Measurements from ENCODE around the gene ABCA10. TPM values are rescaled to one million over a fixed set of nuclear protein-coding genes. Genes with fewer than 3 reads are reported as not detected.
"Not testable (repeated sequence)": the region's sequence is repeated elsewhere in the genome, so short reads cannot be mapped to it uniquely, and the experiment has no call there.

The ABCA10 gene, protein sequence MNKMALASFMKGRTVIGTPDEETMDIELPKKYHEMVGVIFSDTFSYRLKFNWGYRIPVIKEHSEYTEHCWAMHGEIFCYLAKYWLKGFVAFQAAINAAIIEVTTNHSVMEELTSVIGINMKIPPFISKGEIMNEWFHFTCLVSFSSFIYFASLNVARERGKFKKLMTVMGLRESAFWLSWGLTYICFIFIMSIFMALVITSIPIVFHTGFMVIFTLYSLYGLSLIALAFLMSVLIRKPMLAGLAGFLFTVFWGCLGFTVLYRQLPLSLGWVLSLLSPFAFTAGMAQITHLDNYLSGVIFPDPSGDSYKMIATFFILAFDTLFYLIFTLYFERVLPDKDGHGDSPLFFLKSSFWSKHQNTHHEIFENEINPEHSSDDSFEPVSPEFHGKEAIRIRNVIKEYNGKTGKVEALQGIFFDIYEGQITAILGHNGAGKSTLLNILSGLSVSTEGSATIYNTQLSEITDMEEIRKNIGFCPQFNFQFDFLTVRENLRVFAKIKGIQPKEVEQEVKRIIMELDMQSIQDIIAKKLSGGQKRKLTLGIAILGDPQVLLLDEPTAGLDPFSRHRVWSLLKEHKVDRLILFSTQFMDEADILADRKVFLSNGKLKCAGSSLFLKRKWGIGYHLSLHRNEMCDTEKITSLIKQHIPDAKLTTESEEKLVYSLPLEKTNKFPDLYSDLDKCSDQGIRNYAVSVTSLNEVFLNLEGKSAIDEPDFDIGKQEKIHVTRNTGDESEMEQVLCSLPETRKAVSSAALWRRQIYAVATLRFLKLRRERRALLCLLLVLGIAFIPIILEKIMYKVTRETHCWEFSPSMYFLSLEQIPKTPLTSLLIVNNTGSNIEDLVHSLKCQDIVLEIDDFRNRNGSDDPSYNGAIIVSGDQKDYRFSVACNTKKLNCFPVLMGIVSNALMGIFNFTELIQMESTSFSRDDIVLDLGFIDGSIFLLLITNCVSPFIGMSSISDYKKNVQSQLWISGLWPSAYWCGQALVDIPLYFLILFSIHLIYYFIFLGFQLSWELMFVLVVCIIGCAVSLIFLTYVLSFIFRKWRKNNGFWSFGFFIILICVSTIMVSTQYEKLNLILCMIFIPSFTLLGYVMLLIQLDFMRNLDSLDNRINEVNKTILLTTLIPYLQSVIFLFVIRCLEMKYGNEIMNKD (N-terminal part only)
- total RNA-seq: under 1 TPM in 2 of 3 donors, not detected in 1; 0.13 to 0.41 TPM

DNA sequence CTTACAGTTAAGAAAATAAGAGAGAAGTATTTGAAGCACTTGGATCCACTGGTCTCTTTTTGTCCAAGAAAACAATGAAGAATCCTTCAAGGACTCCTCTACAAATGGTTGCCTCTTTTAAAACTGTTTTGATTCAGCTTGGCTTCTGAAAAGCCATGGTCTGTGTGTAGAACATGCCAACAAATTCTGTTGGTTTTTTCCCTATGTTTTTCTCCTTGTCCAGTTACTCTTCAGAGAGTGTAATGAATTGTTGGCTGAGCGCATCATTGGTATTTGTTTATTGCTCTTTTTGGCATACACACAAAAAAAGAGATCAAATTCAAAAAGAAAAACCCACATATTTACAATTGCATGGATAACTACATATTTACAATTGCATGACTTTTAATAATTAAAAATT is at the start of gene ABCA10:
Gene ABCA10 (minus strand): TSS at position 249 of the 400 bp plus-strand sequence. CDS start 3,466 bp downstream, outside the sequence.
- Mint-ChIP-seq H3K27me3 (ENCODE audit: low read depth) (no peaks in the 10 kb centered on the region), H3K4me1 (ENCODE audit: low read depth) (peaks cover 5% of the 10 kb centered on the region)

DNA sequence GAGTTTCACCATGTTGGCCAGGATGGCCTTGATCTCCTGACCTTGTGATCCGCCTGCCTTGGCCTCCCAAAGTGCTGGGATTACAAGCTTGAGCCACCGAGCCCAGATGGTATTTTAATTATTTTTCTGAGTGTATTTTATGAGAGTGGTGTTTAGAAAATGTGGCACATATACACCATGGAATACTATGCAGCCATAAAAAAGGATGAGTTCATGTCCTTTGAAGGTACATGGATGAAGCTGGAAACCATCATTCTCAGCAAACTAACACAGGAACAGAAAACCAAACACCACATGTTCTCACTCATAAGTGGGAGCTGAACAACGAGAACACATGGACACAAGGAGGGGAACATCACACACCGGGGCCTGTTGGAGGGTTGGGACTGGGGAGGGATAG is 47.7 kb upstream of the ABCA10 start:
- not testable (repeated sequence) for H3K4me1 Mint-ChIP-seq (ENCODE audit: low read depth); DNase-seq; H3K27me3 Mint-ChIP-seq (ENCODE audit: low read depth); H3K4me3 Mint-ChIP-seq; H3K9me3 Mint-ChIP-seq; ATAC-seq
- peaks cover 15% of the 10 kb centered on the region for H3K36me3 Mint-ChIP-seq (ENCODE audit: insufficient read depth)

More for the DNA sequence above, at the start of gene ABCA10:
- Mint-ChIP-seq H3K4me3 (no peak within 1 kb of the TSS), H3K36me3 (ENCODE audit: insufficient read depth) (peaks cover 2% of the 10 kb centered on the region), H3K9me3 (peaks cover 30% of the 10 kb centered on the region)
- no peak for DNase-seq
- no peak for ATAC-seq

DNA sequence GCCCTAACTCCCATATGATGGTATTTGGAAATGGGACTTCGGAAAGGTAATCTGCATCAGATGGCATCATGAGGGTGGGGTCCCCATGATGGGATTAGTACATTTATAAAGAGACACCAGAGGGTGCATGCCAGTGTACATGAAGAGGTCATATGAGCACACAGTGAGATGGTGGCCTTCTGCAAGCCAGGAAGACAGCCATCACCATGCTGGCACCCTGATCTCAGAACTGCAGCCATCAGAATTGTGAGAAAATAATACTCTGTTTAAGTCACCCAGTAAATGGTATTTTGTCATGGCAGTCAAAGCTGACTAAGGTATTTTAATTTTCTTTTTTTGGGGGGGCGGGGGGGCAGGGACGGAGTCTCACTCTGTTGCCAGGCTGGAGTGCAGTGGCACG is 47.1 kb upstream of the ABCA10 start:
- Mint-ChIP-seq H3K27me3 (ENCODE audit: low read depth) (no peaks in the 10 kb centered on the region), H3K4me3 (no peak overlapping the region), H3K36me3 (ENCODE audit: insufficient read depth) (peaks cover 15% of the 10 kb centered on the region), H3K4me1 (ENCODE audit: low read depth) (no peaks in the 10 kb centered on the region), H3K9me3 (no peaks in the 10 kb centered on the region)
- no peak for DNase-seq
- ATAC-seq: no peak

DNA sequence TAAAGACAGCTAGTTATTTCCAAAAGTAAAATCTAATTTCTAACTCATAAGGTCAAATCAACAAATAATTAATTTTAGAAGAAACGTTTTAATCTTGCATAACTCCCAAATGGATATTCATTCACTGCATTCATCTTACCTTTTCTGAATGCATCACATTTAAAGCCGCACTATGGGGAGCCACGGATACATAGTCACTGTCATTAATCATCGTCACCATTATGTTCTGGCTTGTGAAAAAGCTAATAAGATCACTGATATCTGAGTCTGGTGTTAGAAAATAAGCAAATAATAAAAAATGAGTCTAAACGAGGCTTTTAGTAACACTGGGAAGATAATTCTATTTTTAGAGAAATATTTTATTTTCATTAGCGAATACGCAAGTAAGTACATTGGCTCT is 42.4 kb upstream of the ABCA10 start:
- no peak for DNase-seq
- peaks cover 9% of the 10 kb centered on the region for H3K36me3 Mint-ChIP-seq (ENCODE audit: insufficient read depth)
- ATAC-seq: no peak
- H3K4me3 Mint-ChIP-seq: no peak overlapping the region
- H3K9me3 Mint-ChIP-seq: peaks cover under 1% of the 10 kb centered on the region
- H3K27me3 Mint-ChIP-seq (ENCODE audit: low read depth): no peaks in the 10 kb centered on the region
- H3K4me1 Mint-ChIP-seq (ENCODE audit: low read depth): no peaks in the 10 kb centered on the region

DNA sequence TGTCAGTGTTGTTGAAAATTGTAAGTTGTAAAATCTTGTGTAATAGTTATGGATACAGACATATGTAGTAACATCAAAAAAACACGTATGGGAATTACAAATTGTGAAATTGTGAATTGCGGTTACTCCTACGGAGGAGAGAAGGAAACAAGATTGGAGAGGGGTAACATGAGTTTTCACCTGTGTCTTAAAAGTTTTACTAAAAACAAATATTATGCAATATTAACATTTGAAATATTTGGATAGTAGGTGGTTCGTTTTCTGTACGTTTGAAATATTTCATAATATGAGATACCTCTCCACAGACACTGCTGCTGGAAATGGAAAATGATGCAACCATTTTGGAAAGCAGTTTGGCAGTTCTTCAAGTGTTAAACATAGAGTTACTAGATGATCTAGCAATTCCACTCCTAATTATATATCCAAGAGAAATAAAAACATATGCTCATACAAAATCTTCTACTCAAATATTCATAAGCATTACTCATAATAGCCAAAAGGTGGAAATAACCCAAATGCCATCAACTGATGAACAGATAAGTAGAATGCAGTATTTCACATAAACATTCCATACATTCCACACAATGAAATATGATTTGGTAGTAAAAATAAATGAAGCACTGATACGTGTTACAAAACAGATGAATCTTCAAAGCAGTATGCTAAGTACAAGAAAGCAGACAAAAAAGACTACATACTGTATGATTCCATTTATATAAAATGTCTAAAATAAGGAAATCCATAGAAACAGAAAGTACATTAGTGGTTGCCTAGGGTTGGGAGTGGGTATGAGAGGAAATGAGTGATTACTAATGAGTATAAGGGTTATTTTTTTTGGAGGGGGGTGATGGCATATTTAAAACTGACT is 40.7 kb upstream of the ABCA10 start:
- Mint-ChIP-seq H3K4me3 (no peak overlapping the region), H3K36me3 (ENCODE audit: insufficient read depth) (peaks cover 6% of the 10 kb centered on the region), H3K9me3 (peaks cover 3% of the 10 kb centered on the region), H3K27me3 (ENCODE audit: low read depth) (no peaks in the 10 kb centered on the region), H3K4me1 (ENCODE audit: low read depth) (no peaks in the 10 kb centered on the region)
- DNase-seq: no peak
- ATAC-seq: no peak

DNA sequence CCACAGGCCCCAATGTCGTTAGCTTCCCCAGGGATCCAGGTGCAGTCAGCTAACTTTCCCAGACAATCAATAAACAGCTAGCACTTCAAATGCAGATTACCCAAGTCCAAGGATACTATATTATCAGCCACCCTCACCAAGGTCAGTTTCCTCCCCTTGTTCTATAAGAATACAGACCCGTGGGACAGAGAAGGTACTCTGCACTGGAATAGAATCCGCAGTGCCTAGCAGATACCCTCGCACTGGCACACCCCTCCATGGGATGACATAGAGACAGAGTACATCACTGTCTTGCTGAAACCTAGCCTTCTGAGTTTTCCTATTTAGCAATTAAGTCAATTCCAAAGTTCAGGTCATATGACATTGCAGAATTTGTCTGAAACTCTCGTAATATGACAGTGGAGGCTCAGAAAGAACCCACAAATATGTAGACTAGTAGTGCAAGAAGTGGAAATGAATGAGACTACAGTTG is 40.0 kb upstream of the ABCA10 start:
- ATAC-seq (no peak), DNase-seq (no peak)
- H3K4me3 Mint-ChIP-seq: no peak overlapping the region
- peaks cover 13% of the 10 kb centered on the region for H3K36me3 Mint-ChIP-seq (ENCODE audit: insufficient read depth)
- no peaks in the 10 kb centered on the region for H3K27me3 Mint-ChIP-seq (ENCODE audit: low read depth)
- peaks cover 3% of the 10 kb centered on the region for H3K9me3 Mint-ChIP-seq
- H3K4me1 Mint-ChIP-seq (ENCODE audit: low read depth): no peaks in the 10 kb centered on the region

DNA sequence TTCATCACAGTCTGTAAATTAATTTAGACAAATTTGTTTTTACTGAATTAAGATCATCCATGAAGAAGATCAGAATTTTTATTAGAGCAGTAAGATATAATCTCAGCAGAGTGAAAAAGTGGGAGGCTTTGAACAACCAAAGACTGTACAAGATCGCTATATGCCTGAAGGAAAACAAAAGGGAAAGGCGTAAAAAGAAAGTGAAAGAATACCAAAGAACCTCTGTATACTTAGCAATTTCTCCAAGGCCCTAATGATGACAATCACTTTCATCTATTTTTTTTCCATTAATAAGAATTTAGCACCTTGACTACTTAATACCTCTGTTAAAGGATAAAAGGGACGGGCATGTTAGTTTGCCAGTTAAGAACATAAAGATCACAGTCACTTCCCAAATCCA is 38.6 kb upstream of the ABCA10 start:
- Mint-ChIP-seq H3K4me3 (no peak overlapping the region), H3K36me3 (ENCODE audit: insufficient read depth) (peaks cover 17% of the 10 kb centered on the region), H3K4me1 (ENCODE audit: low read depth) (no peaks in the 10 kb centered on the region), H3K27me3 (ENCODE audit: low read depth) (no peaks in the 10 kb centered on the region), H3K9me3 (peaks cover 3% of the 10 kb centered on the region)
- DNase-seq (no peak), ATAC-seq (no peak)

DNA sequence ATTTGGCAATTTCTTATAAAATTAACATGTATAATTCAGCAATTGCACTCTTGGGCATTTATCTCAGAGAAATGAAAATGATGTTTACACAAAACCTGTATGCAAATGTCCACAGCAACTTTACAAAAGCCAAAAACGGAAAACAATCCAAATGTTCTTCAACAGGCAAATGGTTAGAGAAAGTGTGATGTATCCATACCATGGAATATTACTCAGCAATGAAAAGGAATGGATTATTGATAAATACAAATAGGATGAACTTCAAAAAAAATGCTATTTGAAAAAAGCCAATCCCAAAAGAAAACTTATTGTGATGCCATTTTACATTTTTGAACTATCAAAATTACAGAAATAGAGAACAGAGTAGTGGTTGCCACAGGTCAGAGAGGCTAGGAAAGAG is 37.2 kb upstream of the ABCA10 start:
- Mint-ChIP-seq H3K36me3 (ENCODE audit: insufficient read depth) (peaks cover 17% of the 10 kb centered on the region), H3K4me1 (ENCODE audit: low read depth) (no peaks in the 10 kb centered on the region), H3K4me3 (no peak overlapping the region), H3K27me3 (ENCODE audit: low read depth) (no peaks in the 10 kb centered on the region), H3K9me3 (peaks cover 3% of the 10 kb centered on the region)
- DNase-seq (no peak), ATAC-seq (no peak)

DNA sequence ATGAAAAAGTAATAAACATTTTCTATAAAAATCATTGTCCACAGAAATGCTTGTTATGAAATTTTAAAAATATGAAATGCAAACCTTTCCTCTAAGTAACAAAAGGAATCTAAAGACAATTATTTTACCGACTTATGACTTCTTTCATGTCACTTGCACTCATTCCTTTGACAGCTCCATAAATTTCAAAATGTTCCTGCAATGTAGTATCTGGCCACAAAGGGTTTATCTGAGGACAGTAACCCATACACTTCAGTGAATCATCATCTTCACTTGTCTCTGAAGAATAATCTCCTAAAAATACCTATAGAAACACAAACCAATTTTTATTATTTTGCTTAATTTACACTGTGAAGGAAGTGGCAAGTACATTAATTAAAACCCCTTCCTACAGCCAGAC is 25.6 kb upstream of the ABCA10 start:
- no peak for DNase-seq
- H3K27me3 Mint-ChIP-seq (ENCODE audit: low read depth): no peaks in the 10 kb centered on the region
- no peaks in the 10 kb centered on the region for H3K9me3 Mint-ChIP-seq
- H3K4me1 Mint-ChIP-seq (ENCODE audit: low read depth): no peaks in the 10 kb centered on the region
- peaks cover 18% of the 10 kb centered on the region for H3K36me3 Mint-ChIP-seq (ENCODE audit: insufficient read depth)
- no peak for ATAC-seq
- no peak overlapping the region for H3K4me3 Mint-ChIP-seq

DNA sequence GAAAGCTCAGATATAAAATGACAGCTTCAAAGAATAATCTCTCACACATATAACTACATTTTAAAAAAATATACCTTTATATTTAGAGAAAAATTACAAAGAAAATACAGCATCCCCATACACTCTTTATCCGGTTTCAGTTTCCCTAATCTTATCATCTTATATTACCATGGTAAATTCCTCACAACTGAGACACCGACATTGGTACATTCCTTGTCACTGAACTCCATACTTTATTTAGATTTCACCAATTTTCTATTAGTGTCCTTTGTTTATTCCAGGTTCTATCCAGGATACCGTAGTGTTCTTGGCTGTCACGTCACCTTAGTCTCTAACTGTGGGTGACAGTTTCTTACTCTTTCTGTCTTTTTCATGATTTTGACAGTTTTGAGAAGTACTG is 22.0 kb upstream of the ABCA10 start:
- Mint-ChIP-seq H3K4me3 (no peak overlapping the region), H3K9me3 (no peaks in the 10 kb centered on the region)
- no peak for ATAC-seq

DNA sequence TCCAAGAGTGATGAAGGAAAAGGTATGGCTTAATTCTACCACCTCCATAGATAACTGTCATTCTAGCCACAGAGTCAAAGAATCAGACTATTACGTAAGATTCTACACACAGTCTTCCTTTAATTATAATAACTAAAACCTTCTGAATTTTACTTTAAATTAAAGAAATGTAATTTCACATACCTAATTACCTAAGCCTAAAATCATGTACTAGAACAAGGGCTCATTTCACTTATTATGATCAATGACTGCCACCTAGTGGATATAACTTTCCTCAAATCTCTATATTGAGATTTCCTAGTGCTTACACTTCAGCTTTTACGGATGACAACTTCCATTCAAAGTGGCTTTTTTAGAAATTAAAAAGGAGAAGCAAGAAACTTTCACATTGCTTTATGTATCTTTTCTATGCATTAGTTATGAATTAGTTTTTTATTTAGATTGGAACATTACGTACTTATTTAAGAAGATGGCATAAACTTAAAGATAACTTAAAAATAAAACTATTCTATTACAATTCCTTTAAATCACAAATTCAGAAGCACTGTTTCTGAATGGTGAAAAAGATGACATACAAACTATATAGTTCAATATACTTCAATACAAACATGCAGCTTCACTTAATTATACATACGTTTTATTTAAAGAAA is 18.2 kb upstream of the ABCA10 start:
- ATAC-seq: no peak

More for the DNA sequence above, 22.0 kb upstream of the ABCA10 start:
- no peaks in the 10 kb centered on the region for H3K27me3 Mint-ChIP-seq (ENCODE audit: low read depth)
- H3K4me1 Mint-ChIP-seq (ENCODE audit: low read depth): no peaks in the 10 kb centered on the region
- peaks cover 13% of the 10 kb centered on the region for H3K36me3 Mint-ChIP-seq (ENCODE audit: insufficient read depth)
- DNase-seq: no peak

DNA sequence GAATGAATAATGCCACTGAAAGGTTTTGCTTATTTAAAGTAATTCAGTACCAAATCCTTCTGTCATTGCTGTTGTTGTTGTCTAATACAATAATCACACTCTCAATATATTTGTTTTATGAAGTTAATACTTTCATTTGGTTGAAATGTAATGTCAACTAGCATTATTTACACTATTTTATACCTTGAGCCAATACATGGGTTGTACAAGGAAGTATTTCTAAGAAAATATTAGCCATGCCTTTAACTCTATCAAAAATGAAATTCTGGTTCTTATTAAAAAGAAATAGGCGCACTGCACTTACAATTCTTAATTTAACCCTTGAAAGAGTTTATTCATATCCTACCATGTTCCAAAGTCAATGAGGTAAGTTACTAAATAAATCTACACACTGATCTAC is 17.6 kb upstream of the ABCA10 start:
- no peaks in the 10 kb centered on the region for H3K9me3 Mint-ChIP-seq
- H3K27me3 Mint-ChIP-seq (ENCODE audit: low read depth): no peaks in the 10 kb centered on the region
- DNase-seq (no peak), ATAC-seq (no peak)
- H3K36me3 Mint-ChIP-seq (ENCODE audit: insufficient read depth): peaks cover 4% of the 10 kb centered on the region
- no peaks in the 10 kb centered on the region for H3K4me1 Mint-ChIP-seq (ENCODE audit: low read depth)
- H3K4me3 Mint-ChIP-seq: no peak overlapping the region

More for the DNA sequence above, 18.2 kb upstream of the ABCA10 start:
- H3K4me3 Mint-ChIP-seq: no peak overlapping the region
- no peaks in the 10 kb centered on the region for H3K4me1 Mint-ChIP-seq (ENCODE audit: low read depth)
- no peaks in the 10 kb centered on the region for H3K27me3 Mint-ChIP-seq (ENCODE audit: low read depth)
- H3K9me3 Mint-ChIP-seq: no peaks in the 10 kb centered on the region
- H3K36me3 Mint-ChIP-seq (ENCODE audit: insufficient read depth): peaks cover 2% of the 10 kb centered on the region
- no peak for DNase-seq

DNA sequence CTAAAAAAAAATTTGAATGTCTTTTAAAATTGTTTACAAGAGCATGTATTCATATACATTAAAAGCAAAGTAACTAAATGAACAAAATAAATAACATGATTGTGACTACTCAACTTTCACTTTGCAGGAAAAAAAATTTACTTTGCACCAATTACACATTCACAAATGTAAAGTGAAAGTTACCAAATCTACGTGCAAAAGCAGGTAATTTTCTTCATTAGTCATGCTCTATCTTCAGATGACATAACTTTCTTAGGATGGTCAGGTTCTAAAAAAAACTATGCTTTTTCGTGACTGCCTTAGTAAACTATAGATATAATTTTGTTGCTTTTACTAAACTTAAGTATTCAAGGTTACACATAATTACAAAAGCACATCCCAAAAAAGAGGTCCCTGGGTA is 17.0 kb upstream of the ABCA10 start:
- Mint-ChIP-seq H3K9me3 (no peaks in the 10 kb centered on the region), H3K4me1 (ENCODE audit: low read depth) (no peaks in the 10 kb centered on the region), H3K27me3 (ENCODE audit: low read depth) (no peaks in the 10 kb centered on the region), H3K36me3 (ENCODE audit: insufficient read depth) (peaks cover 9% of the 10 kb centered on the region), H3K4me3 (no peak overlapping the region)
- no peak for DNase-seq
- ATAC-seq: no peak

Data from activated T-cell treated with anti-CD3 and anti-CD28 coated beads, Interleukin-2, amount 50 U/mL, for 4 hours (primary cell).